Retinal pigment epithelial cell (primary cell): Measurements from ENCODE around the gene CEP44.

Source experiments
- DNase-seq: peaks from one replicate; pipeline ENCODE4 v3.0.0-alpha.2; 2010; ENCODE audit warnings: low read depth
- H3K4me3 ChIP-seq: 2 replicates; pipeline ENCODE4 v1.5.1; 2011; ENCODE audit warnings: mild to moderate bottlenecking, low read length, control low read depth, moderate library complexity
- CTCF ChIP-seq: conservative IDR thresholded peaks from 2 replicates; pipeline ENCODE4 v1.5.1; 2011; ENCODE audit warnings: low read depth, low read length, control low read depth, inconsistent platforms

CEP44 gene

GRCh38 chr4:174318829-174319764 lies 35.4 kb downstream of the CEP44 start:
- peak; percentile 67 for TF ChIP-seq CTCF
- DNase-seq = no peak
- H3K4me3 ChIP-seq = no peak overlapping the region

- DNase-seq = no peak
- H3K4me3 ChIP-seq = no peak overlapping the region
- TF ChIP-seq CTCF = no peak
These were observed 36.9 kb downstream of the CEP44 start for GRCh38 chr4:174320494-174321199.

- DNase-seq = no peak
- H3K4me3 ChIP-seq = no peak overlapping the region
- no peak for TF ChIP-seq CTCF
These were observed 40.5 kb downstream of the CEP44 start for GRCh38 chr4:174324236-174324635.

- no peak for DNase-seq
- no peak for TF ChIP-seq CTCF
- H3K4me3 ChIP-seq = no peak overlapping the region
These were observed 41.0 kb downstream of the CEP44 start for GRCh38 chr4:174324725-174325124.

- DNase-seq = no peak
- no peak overlapping the region for H3K4me3 ChIP-seq
- TF ChIP-seq CTCF = no peak
These were observed 49.2 kb downstream of the CEP44 start for GRCh38 chr4:174332741-174333493.

GRCh38 chr4:174334628-174335027 lies 50.9 kb downstream of the CEP44 start:
- TF ChIP-seq CTCF = no peak
- no peak for DNase-seq
- H3K4me3 ChIP-seq = no peak overlapping the region
